Measurements from ENCODE around the gene FBXL13.

Gene FBXL13

GRCh38 chr7:103011650-103012049 is 62.9 kb downstream of the FBXL13 start:
- no peaks in the 10 kb centered on the region for H4K20me1 ChIP-seq (ENCODE audit: insufficient read depth, low read length)
- no peak overlapping the region for H2AFZ ChIP-seq (ENCODE audit: low read length)
- no peak overlapping the region for H3K9ac ChIP-seq (ENCODE audit: low read length)
- no peaks in the 10 kb centered on the region for H3K79me2 ChIP-seq (ENCODE audit: insufficient read depth, low read length)
- H3K27ac ChIP-seq (ENCODE audit: low read depth, low read length, poor library complexity, severe bottlenecking), result no peak overlapping the region
- TF ChIP-seq, protein P1, sequence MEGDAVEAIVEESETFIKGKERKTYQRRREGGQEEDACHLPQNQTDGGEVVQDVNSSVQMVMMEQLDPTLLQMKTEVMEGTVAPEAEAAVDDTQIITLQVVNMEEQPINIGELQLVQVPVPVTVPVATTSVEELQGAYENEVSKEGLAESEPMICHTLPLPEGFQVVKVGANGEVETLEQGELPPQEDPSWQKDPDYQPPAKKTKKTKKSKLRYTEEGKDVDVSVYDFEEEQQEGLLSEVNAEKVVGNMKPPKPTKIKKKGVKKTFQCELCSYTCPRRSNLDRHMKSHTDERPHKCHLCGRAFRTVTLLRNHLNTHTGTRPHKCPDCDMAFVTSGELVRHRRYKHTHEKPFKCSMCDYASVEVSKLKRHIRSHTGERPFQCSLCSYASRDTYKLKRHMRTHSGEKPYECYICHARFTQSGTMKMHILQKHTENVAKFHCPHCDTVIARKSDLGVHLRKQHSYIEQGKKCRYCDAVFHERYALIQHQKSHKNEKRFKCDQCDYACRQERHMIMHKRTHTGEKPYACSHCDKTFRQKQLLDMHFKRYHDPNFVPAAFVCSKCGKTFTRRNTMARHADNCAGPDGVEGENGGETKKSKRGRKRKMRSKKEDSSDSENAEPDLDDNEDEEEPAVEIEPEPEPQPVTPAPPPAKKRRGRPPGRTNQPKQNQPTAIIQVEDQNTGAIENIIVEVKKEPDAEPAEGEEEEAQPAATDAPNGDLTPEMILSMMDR (IDR thresholded peaks at IDR 0.05; ENCODE audit: low read length), result no peak
- no peak for TF ChIP-seq EZH2 (IDR thresholded peaks at IDR 0.05; ENCODE audit: borderline replicate concordance, low read length)
- H3K9me2 ChIP-seq (ENCODE audit: low read depth, low read length), result no peaks in the 10 kb centered on the region
- no peaks in the 10 kb centered on the region for H3K9me3 ChIP-seq (ENCODE audit: low read length)
- H3K27me3 ChIP-seq (ENCODE audit: insufficient read depth, low read length), result no peaks in the 10 kb centered on the region
- H3F3A ChIP-seq (ENCODE audit: insufficient read depth, low read length), result no peaks in the 10 kb centered on the region
- no peak overlapping the region for H3K4me2 ChIP-seq (ENCODE audit: low read length)
- no peak overlapping the region for H3K4me3 ChIP-seq (ENCODE audit: low read depth, low read length, poor library complexity, severe bottlenecking)
- H3K36me3 ChIP-seq (ENCODE audit: insufficient read depth, low read length), result no peaks in the 10 kb centered on the region
- H3K4me1 ChIP-seq (ENCODE audit: insufficient read depth, low read length, severe bottlenecking), result peaks cover 10% of the 10 kb centered on the region

- no peak overlapping the region; the same call in 1 of the 2 replicates for H3K4me2 ChIP-seq (ENCODE audit: low read length)
- H3K27me3 ChIP-seq (ENCODE audit: insufficient read depth, low read length), result no peaks in the 10 kb centered on the region
- H3K36me3 ChIP-seq (ENCODE audit: insufficient read depth, low read length), result no peaks in the 10 kb centered on the region
- no peak overlapping the region for H3K4me3 ChIP-seq (ENCODE audit: low read depth, low read length, poor library complexity, severe bottlenecking)
- peaks cover 10% of the 10 kb centered on the region for H3K4me1 ChIP-seq (ENCODE audit: insufficient read depth, low read length, severe bottlenecking)
- no peak overlapping the region for H3K9ac ChIP-seq (ENCODE audit: low read length)
- H4K20me1 ChIP-seq (ENCODE audit: insufficient read depth, low read length), result no peaks in the 10 kb centered on the region
- no peaks in the 10 kb centered on the region for H3K9me2 ChIP-seq (ENCODE audit: low read depth, low read length)
- no peak overlapping the region for H2AFZ ChIP-seq (ENCODE audit: low read length)
- no peaks in the 10 kb centered on the region for H3F3A ChIP-seq (ENCODE audit: insufficient read depth, low read length)
- H3K9me3 ChIP-seq (ENCODE audit: low read length), result no peaks in the 10 kb centered on the region
- TF ChIP-seq, protein P1 (IDR thresholded peaks at IDR 0.05; ENCODE audit: low read length), result no peak
- no peak for TF ChIP-seq EZH2 (IDR thresholded peaks at IDR 0.05; ENCODE audit: borderline replicate concordance, low read length)
- H3K27ac ChIP-seq (ENCODE audit: low read depth, low read length, poor library complexity, severe bottlenecking), result no peak overlapping the region
- no peaks in the 10 kb centered on the region for H3K79me2 ChIP-seq (ENCODE audit: insufficient read depth, low read length)
Measured at GRCh38 chr7:103010211-103010610, 64.4 kb downstream of the FBXL13 start.

GRCh38 chr7:103009466-103010185 is 65.0 kb downstream of the FBXL13 start:
- no peak overlapping the region for H3K9ac ChIP-seq (ENCODE audit: low read length)
- H3K4me2 ChIP-seq (ENCODE audit: low read length), result no peak overlapping the region; the same call in 1 of the 2 replicates

More at GRCh38 chr7:103009466-103010185, 65.0 kb downstream of the FBXL13 start:
- Histone ChIP-seq H3K36me3 (ENCODE audit: insufficient read depth, low read length) (no peaks in the 10 kb centered on the region), H3K4me1 (ENCODE audit: insufficient read depth, low read length, severe bottlenecking) (peaks cover 10% of the 10 kb centered on the region), H3F3A (ENCODE audit: insufficient read depth, low read length) (no peaks in the 10 kb centered on the region), H3K79me2 (ENCODE audit: insufficient read depth, low read length) (no peaks in the 10 kb centered on the region), H2AFZ (ENCODE audit: low read length) (no peak overlapping the region), H3K27ac (ENCODE audit: low read depth, low read length, poor library complexity, severe bottlenecking) (no peak overlapping the region), H3K4me3 (ENCODE audit: low read depth, low read length, poor library complexity, severe bottlenecking) (no peak overlapping the region), H3K27me3 (ENCODE audit: insufficient read depth, low read length) (no peaks in the 10 kb centered on the region), H3K9me2 (ENCODE audit: low read depth, low read length) (no peaks in the 10 kb centered on the region), H4K20me1 (ENCODE audit: insufficient read depth, low read length) (no peaks in the 10 kb centered on the region), H3K9me3 (ENCODE audit: low read length) (no peaks in the 10 kb centered on the region)
- TF ChIP-seq, protein P1 (IDR thresholded peaks at IDR 0.05; ENCODE audit: low read length), result no peak
- no peak for TF ChIP-seq EZH2 (IDR thresholded peaks at IDR 0.05; ENCODE audit: borderline replicate concordance, low read length)
